VCaP (cell line): ENCODE measurements around the gene SLC35E3.

Source experiments
- H3K27ac ChIP-seq: fragments of 450-650 bp; 2 replicates; pipeline ENCODE4 v1.5.1; 2017
- TF ChIP-seq, protein P1 (sequence below): fragments of 450-650 bp; conservative IDR thresholded peaks from 2 replicates; pipeline ENCODE4 v1.5.1; 2017; ENCODE audit warnings: mild to moderate bottlenecking, moderate library complexity

The SLC35E3 gene

GRCh38 chr12:68769941-68770340 is 24.0 kb downstream of the SLC35E3 start:
- TF ChIP-seq, protein P1, sequence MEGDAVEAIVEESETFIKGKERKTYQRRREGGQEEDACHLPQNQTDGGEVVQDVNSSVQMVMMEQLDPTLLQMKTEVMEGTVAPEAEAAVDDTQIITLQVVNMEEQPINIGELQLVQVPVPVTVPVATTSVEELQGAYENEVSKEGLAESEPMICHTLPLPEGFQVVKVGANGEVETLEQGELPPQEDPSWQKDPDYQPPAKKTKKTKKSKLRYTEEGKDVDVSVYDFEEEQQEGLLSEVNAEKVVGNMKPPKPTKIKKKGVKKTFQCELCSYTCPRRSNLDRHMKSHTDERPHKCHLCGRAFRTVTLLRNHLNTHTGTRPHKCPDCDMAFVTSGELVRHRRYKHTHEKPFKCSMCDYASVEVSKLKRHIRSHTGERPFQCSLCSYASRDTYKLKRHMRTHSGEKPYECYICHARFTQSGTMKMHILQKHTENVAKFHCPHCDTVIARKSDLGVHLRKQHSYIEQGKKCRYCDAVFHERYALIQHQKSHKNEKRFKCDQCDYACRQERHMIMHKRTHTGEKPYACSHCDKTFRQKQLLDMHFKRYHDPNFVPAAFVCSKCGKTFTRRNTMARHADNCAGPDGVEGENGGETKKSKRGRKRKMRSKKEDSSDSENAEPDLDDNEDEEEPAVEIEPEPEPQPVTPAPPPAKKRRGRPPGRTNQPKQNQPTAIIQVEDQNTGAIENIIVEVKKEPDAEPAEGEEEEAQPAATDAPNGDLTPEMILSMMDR = no peak
- no peak overlapping the region for H3K27ac ChIP-seq

DNA sequence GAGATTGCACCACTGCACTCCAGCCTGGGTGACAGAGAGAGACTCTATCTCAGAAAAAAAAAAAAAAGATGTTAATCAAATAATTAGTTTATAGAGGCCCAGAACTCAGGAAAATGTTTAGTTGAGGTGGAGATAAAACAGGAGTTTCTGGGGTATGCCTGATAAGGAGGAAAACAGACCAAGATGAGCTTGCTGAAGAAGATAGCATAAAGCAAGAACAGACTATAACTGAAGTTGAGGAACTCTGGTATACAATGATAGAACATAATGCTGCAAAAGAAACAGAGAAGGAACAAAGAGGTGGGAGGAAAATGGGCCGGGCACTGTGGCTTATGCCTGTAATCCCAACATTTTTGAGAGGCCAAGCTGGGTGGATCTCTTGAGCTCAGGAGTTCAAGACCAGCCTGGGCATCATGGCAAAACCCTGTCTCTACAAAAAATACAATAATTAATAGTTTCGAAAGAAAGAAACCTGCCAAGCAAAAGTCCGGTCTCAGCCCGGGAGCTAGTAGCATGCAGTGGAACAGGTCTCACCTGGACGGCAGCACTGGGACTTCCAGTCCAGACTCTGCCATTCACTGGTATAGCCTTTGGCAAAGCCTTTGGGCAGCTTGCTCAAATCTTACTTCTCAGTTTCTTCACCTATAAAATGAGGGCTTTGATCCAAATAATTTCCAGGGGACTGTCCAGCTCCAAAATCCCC is 25.4 kb downstream of the SLC35E3 start:
- TF ChIP-seq, protein P1 = no peak

DNA sequence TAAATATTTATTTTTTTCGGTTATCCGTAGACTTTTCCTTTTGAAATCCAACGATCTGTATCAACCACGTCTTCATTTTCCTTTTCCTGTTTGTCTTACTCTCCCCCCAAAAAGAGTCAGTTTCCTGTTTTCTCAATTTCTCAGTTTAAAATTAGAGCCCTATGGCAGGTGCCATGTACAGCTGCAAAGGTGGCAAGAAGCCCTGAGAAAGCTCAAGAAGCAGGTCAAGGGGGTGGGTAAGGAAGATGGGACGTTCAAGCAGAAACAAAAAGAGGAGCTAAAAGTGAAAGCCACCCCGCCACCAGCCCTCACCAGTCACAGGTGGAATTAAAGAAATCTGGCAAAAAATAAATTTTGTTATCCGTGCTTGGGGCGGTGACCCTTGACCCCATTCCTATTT is 26.7 kb downstream of the SLC35E3 start:
- no peak overlapping the region for H3K27ac ChIP-seq
- TF ChIP-seq, protein P1 = no peak

More for the DNA sequence above, 25.4 kb downstream of the SLC35E3 start:
- no peak overlapping the region for H3K27ac ChIP-seq

DNA sequence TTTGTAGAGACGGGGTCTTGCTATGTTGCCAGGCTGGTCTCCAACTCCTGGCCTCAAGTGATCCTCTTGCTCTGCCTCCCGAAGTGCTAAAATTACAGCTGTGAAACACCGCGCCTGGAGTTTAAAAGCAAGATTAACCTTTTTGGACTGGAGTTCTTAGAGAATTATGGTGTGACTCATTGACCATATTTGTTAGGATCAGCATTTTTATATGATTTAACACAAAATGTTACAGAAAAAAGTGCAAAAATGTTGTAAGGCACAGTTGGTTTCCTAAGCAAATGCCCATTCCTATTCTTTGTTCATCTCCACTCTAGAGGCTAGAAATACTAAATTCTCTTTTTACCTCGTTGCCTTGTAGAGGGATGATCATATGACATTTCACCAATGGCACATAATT is 27.6 kb downstream of the SLC35E3 start:
- TF ChIP-seq, protein P1 = no peak
- H3K27ac ChIP-seq = no peak overlapping the region

GRCh38 chr12:68775121-68775630 is 29.2 kb downstream of the SLC35E3 start:
- H3K27ac ChIP-seq = no peak overlapping the region
- TF ChIP-seq, protein P1 = no peak

DNA sequence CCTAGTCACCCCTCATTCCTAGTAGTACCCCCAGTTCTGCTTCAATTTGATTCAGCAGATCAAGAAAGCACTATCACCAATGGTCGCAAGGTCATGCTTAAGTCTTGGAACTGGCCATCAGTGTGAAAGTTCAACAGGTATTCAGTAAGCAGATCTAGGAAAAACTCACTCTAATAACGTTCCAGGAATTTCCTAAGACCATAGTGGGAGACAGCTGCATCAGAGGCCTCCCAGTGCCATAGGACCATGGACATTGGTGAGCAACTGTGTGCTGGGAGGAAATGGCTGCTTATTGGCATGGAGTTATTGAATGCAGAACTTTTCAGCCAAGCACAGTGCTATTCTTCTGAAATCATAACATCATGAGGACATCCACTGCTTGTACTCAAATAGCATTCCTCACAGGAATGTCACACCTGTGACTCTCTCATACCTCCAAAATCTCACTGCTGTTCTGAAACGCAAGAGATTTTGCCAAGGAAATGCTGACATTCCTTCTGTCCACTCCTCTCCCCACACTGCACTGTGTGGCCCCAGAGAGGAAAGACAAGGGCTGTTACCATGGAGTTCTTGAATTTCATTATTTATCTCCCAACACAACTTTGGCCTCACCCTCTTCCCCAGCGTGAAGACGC is 31.1 kb downstream of the SLC35E3 start:
- TF ChIP-seq, protein P1 = no peak
- no peak overlapping the region for H3K27ac ChIP-seq

- TF ChIP-seq, protein P1 = no peak
- H3K27ac ChIP-seq = no peak overlapping the region
Observed at GRCh38 chr12:68779280-68779679, 33.3 kb downstream of the SLC35E3 start.
